ENCODE results near the gene SCRN2. TPM values are rescaled to one million over a fixed set of nuclear protein-coding genes. Genes with fewer than 3 reads are reported as not detected.

Gene SCRN2
- total RNA-seq, 1 experiment from 2014 or later: 50.8 TPM

DNA sequence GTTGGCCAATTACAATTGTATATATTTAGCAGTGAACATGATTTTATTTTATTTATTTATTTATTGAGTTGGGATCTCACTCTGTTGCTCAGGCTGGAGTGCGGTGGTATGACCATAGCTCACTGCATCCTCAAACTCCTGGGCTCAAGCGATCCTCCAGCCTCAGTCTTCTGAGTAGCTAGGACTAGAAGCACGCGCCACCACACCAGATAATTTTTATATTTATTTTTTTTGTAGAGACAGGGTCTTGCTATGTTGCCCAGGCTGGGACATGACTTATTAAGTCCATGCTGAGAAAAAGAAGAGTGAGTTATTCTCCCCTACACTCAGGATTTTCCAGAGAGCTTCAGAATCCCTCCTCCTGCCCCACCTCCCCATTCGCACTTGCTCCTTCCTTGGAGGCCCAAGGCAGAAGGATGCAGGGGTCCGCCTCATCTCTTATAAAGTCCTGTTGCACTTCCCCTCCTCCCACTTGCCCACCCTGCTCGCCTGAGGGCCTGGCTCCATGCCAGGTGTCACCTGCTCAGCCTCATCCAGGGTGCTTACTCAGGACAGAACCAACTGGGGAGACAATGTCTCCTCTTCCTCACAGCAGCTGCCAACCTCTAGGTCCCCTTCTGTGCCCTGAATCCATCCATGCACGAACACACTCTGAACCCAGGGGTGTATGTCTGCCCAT, 38.8 kb upstream of the SCRN2 start (continued):
- TF ChIP-seq, protein P1, sequence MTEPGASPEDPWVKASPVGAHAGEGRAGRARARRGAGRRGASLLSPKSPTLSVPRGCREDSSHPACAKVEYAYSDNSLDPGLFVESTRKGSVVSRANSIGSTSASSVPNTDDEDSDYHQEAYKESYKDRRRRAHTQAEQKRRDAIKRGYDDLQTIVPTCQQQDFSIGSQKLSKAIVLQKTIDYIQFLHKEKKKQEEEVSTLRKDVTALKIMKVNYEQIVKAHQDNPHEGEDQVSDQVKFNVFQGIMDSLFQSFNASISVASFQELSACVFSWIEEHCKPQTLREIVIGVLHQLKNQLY (CRISPR knock-in tag; IDR thresholded peaks at IDR 0.05): no peak
- no peak for TF ChIP-seq FOXP1 (CRISPR knock-in tag; IDR thresholded peaks at IDR 0.05; ENCODE audit: borderline replicate concordance)
- TF ChIP-seq, protein P2, sequence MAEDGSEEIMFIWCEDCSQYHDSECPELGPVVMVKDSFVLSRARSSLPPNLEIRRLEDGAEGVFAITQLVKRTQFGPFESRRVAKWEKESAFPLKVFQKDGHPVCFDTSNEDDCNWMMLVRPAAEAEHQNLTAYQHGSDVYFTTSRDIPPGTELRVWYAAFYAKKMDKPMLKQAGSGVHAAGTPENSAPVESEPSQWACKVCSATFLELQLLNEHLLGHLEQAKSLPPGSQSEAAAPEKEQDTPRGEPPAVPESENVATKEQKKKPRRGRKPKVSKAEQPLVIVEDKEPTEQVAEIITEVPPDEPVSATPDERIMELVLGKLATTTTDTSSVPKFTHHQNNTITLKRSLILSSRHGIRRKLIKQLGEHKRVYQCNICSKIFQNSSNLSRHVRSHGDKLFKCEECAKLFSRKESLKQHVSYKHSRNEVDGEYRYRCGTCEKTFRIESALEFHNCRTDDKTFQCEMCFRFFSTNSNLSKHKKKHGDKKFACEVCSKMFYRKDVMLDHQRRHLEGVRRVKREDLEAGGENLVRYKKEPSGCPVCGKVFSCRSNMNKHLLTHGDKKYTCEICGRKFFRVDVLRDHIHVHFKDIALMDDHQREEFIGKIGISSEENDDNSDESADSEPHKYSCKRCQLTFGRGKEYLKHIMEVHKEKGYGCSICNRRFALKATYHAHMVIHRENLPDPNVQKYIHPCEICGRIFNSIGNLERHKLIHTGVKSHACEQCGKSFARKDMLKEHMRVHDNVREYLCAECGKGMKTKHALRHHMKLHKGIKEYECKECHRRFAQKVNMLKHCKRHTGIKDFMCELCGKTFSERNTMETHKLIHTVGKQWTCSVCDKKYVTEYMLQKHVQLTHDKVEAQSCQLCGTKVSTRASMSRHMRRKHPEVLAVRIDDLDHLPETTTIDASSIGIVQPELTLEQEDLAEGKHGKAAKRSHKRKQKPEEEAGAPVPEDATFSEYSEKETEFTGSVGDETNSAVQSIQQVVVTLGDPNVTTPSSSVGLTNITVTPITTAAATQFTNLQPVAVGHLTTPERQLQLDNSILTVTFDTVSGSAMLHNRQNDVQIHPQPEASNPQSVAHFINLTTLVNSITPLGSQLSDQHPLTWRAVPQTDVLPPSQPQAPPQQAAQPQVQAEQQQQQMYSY (CRISPR knock-in tag; IDR thresholded peaks at IDR 0.05): no peak
- TF ChIP-seq OVOL2 (CRISPR knock-in tag; IDR thresholded peaks at IDR 0.05; ENCODE audit: borderline replicate concordance): no peak
- TF ChIP-seq, protein P3, sequence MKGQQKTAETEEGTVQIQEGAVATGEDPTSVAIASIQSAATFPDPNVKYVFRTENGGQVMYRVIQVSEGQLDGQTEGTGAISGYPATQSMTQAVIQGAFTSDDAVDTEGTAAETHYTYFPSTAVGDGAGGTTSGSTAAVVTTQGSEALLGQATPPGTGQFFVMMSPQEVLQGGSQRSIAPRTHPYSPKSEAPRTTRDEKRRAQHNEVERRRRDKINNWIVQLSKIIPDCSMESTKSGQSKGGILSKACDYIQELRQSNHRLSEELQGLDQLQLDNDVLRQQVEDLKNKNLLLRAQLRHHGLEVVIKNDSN (CRISPR knock-in tag; IDR thresholded peaks at IDR 0.05): no peak
- no peak for TF ChIP-seq ETV6 (CRISPR knock-in tag; IDR thresholded peaks at IDR 0.05)
- TF ChIP-seq IRF2 (CRISPR knock-in tag; IDR thresholded peaks at IDR 0.05; ENCODE audit: borderline replicate concordance, low read depth): no peak
- TF ChIP-seq EMX1 (CRISPR knock-in tag; IDR thresholded peaks at IDR 0.05): no peak
- TF ChIP-seq PRRX2 (CRISPR knock-in tag; IDR thresholded peaks at IDR 0.05): no peak
- TF ChIP-seq SOX15 (CRISPR knock-in tag; IDR thresholded peaks at IDR 0.05): no peak
- no peak for TF ChIP-seq TEAD1 (CRISPR knock-in tag; IDR thresholded peaks at IDR 0.05)
- no peak for TF ChIP-seq JAZF1 (CRISPR knock-in tag; IDR thresholded peaks at IDR 0.05)
- TF ChIP-seq ZNF232 (CRISPR knock-in tag; IDR thresholded peaks at IDR 0.05): no peak

DNA sequence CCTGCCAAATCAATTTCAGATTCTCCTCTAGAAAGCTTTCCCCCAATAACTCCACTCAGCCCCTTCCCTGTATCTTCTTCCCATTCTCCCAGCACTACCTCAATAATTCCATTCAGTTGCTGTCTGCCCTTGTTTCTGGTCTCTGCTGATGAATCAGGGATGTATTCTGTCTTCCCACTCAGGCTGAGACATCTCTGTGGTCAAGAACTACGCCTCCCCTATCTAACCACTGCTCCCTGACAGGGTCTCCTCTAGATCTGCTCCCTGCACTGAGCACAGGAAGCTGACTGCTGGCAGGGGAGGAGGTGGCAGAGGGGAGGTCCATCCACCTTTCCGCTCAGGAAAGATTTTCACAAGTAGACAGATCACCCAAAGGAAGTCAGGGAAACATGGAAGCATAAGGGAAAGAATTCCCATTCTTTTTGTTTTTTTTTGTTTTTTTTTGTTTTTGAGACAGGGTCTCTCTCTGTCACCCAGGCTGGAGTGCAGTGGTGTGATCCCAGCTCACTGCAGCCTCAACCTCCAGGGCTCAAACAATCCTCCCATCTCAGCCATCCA, 38.0 kb upstream of the SCRN2 start:
- TF ChIP-seq, protein P4, sequence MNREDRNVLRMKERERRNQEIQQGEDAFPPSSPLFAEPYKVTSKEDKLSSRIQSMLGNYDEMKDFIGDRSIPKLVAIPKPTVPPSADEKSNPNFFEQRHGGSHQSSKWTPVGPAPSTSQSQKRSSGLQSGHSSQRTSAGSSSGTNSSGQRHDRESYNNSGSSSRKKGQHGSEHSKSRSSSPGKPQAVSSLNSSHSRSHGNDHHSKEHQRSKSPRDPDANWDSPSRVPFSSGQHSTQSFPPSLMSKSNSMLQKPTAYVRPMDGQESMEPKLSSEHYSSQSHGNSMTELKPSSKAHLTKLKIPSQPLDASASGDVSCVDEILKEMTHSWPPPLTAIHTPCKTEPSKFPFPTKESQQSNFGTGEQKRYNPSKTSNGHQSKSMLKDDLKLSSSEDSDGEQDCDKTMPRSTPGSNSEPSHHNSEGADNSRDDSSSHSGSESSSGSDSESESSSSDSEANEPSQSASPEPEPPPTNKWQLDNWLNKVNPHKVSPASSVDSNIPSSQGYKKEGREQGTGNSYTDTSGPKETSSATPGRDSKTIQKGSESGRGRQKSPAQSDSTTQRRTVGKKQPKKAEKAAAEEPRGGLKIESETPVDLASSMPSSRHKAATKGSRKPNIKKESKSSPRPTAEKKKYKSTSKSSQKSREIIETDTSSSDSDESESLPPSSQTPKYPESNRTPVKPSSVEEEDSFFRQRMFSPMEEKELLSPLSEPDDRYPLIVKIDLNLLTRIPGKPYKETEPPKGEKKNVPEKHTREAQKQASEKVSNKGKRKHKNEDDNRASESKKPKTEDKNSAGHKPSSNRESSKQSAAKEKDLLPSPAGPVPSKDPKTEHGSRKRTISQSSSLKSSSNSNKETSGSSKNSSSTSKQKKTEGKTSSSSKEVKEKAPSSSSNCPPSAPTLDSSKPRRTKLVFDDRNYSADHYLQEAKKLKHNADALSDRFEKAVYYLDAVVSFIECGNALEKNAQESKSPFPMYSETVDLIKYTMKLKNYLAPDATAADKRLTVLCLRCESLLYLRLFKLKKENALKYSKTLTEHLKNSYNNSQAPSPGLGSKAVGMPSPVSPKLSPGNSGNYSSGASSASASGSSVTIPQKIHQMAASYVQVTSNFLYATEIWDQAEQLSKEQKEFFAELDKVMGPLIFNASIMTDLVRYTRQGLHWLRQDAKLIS (CRISPR knock-in tag; IDR thresholded peaks at IDR 0.05; ENCODE audit: borderline replicate concordance): no peak
- no peak for TF ChIP-seq RELA (CRISPR knock-in tag; IDR thresholded peaks at IDR 0.05; ENCODE audit: borderline replicate concordance)
- no peaks in the 10 kb centered on the region for H3K9me3 Mint-ChIP-seq
- H3K27ac Mint-ChIP-seq: no peak overlapping the region
- DNase-seq (ENCODE audit: low spot score) (no peak), ATAC-seq (no peak)
- ChIA-PET POLR2A (no interaction called here), CTCF (interaction anchor here (0.6 to 18.5 kb wide), 3 partner anchors 10 to 139 kb away, joined by 4 to 1122 read pairs (median 15); partner anchors contain the start of genes SCRN2 and SP6)
- H3K36me3 Mint-ChIP-seq: no peaks in the 10 kb centered on the region
- H3K4me1 Mint-ChIP-seq: peaks cover 36% of the 10 kb centered on the region
- peaks cover 28% of the 10 kb centered on the region for H3K27me3 Mint-ChIP-seq (ENCODE audit: low read depth)
- H3K4me3 Mint-ChIP-seq: no peak overlapping the region
